ENCODE measurements around the gene KLF12.

The KLF12 gene

GRCh38 chr13:74134777-74135325, 647 bp upstream of the KLF12 start:
- DNase-seq, result peak in 1 of 2 donors; percentile 40

- peak; percentile 52 to 59 for DNase-seq
Measured at GRCh38 chr13:74133657-74134201, 475 bp downstream of the KLF12 start.

- DNase-seq, result peak in 1 of 2 donors; percentile 41
Measured at GRCh38 chr13:74132776-74133656, 1.2 kb downstream of the KLF12 start.

- no peak for DNase-seq
Measured at GRCh38 chr13:74132152-74132775, 1.9 kb downstream of the KLF12 start.

- no peak for DNase-seq
Measured at GRCh38 chr13:74131227-74131626, 3.0 kb downstream of the KLF12 start.

- DNase-seq, result no peak
Measured at GRCh38 chr13:74129500-74130191, 4.6 kb downstream of the KLF12 start.

- DNase-seq, result no peak
Measured at GRCh38 chr13:74128156-74128767, 5.9 kb downstream of the KLF12 start.

- DNase-seq, result no peak
Measured at GRCh38 chr13:74118328-74118727, 15.9 kb downstream of the KLF12 start.

- no peak for DNase-seq
Measured at GRCh38 chr13:74117207-74117705, 16.9 kb downstream of the KLF12 start.

- no peak for DNase-seq
Measured at GRCh38 chr13:74115133-74115532, 19.1 kb downstream of the KLF12 start.

GRCh38 chr13:74114641-74115040, 19.6 kb downstream of the KLF12 start:
- DNase-seq, result no peak

- DNase-seq, result no peak
Measured at GRCh38 chr13:74114202-74114601, 20.0 kb downstream of the KLF12 start.

GRCh38 chr13:74111901-74112824, 22.0 kb downstream of the KLF12 start:
- no peak for DNase-seq

GRCh38 chr13:74111399-74111798, 22.8 kb downstream of the KLF12 start:
- no peak for DNase-seq

- no peak for DNase-seq
Measured at GRCh38 chr13:74110053-74110452, 24.2 kb downstream of the KLF12 start.

- DNase-seq, result no peak
Measured at GRCh38 chr13:74107598-74107997, 26.6 kb downstream of the KLF12 start.

GRCh38 chr13:74105871-74106270, 28.3 kb downstream of the KLF12 start:
- no peak for DNase-seq

- no peak for DNase-seq
Measured at GRCh38 chr13:74104661-74105275, 29.4 kb downstream of the KLF12 start.

- no peak for DNase-seq
Measured at GRCh38 chr13:74103970-74104555, 30.1 kb downstream of the KLF12 start.

- no peak for DNase-seq
Measured at GRCh38 chr13:74103196-74103595, 31.0 kb downstream of the KLF12 start.
